ENCODE data around the gene C16orf74. TPM values are rescaled to one million over a fixed set of nuclear protein-coding genes. Genes with fewer than 3 reads are reported as not detected.

The C16orf74 gene
- total and polyA plus RNA-seq, 8 donors, result 1.1 to 24.9 (median 4.6) TPM; not detected in 3

- Histone ChIP-seq H3K27ac (no peak overlapping the region), H3K4me3 (no peak overlapping the region), H3K36me3 (no peaks in the 10 kb centered on the region), H3K27me3 (no peaks in the 10 kb centered on the region), H3K4me1 (peaks cover 0 to 14% (median 9%) of the 10 kb centered on the region in 4 donors), H3K9me3 (no peaks in the 10 kb centered on the region)
- 63 to 78% (median 73%) methylated on average over 4 to 5 of the region's 5 CpGs for WGBS, 5 donors
- no peak for DNase-seq
- intact Hi-C loops (cut with DNase I; ENCODE audit: low total_unique reads), result no loop called here
- TF ChIP-seq, protein P1, sequence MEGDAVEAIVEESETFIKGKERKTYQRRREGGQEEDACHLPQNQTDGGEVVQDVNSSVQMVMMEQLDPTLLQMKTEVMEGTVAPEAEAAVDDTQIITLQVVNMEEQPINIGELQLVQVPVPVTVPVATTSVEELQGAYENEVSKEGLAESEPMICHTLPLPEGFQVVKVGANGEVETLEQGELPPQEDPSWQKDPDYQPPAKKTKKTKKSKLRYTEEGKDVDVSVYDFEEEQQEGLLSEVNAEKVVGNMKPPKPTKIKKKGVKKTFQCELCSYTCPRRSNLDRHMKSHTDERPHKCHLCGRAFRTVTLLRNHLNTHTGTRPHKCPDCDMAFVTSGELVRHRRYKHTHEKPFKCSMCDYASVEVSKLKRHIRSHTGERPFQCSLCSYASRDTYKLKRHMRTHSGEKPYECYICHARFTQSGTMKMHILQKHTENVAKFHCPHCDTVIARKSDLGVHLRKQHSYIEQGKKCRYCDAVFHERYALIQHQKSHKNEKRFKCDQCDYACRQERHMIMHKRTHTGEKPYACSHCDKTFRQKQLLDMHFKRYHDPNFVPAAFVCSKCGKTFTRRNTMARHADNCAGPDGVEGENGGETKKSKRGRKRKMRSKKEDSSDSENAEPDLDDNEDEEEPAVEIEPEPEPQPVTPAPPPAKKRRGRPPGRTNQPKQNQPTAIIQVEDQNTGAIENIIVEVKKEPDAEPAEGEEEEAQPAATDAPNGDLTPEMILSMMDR (IDR thresholded peaks at IDR 0.05), result no peak
- TF ChIP-seq POLR2A (IDR thresholded peaks at IDR 0.05), result no peak
These were observed 19.7 kb downstream of the C16orf74 start for GRCh38 chr16:85731179-85731578.

- no peaks in the 10 kb centered on the region for H3K27me3 ChIP-seq
- H3K4me3 ChIP-seq, result no peak overlapping the region
- no peak for DNase-seq
- peaks cover 0 to 12% (median 7%) of the 10 kb centered on the region in 4 donors for H3K4me1 ChIP-seq
- no peak overlapping the region for H3K27ac ChIP-seq
- H3K9me3 ChIP-seq, result no peaks in the 10 kb centered on the region
- WGBS, 5 donors, result 85 to 94% (median 91%) methylated on average over 5 of the region's 5 CpGs
- TF ChIP-seq POLR2A (IDR thresholded peaks at IDR 0.05) (no peak), EP300 (IDR thresholded peaks at IDR 0.05) (no peak), POLR2AphosphoS5 (IDR thresholded peaks at IDR 0.05) (no peak)
- TF ChIP-seq, protein P1 (IDR thresholded peaks at IDR 0.05), result no peak
- intact Hi-C loops (cut with DNase I; ENCODE audit: low total_unique reads), result no loop called here
- H3K36me3 ChIP-seq, result no peaks in the 10 kb centered on the region
These were observed 20.8 kb downstream of the C16orf74 start for GRCh38 chr16:85730186-85730465.

- Histone ChIP-seq H3K27ac (no peak overlapping the region), H3K4me3 (no peak overlapping the region), H3K4me1 (peaks cover 0 to 7% (median 2%) of the 10 kb centered on the region in 4 donors), H3K27me3 (no peaks in the 10 kb centered on the region), H3K9me3 (no peaks in the 10 kb centered on the region), H3K36me3 (no peaks in the 10 kb centered on the region)
- 75 to 84% (median 80%) methylated on average over 10 to 16 of the region's 16 CpGs for WGBS, 5 donors
- TF ChIP-seq POLR2A (IDR thresholded peaks at IDR 0.05) (no peak), EP300 (IDR thresholded peaks at IDR 0.05) (no peak), POLR2AphosphoS5 (IDR thresholded peaks at IDR 0.05) (no peak)
- TF ChIP-seq, protein P1 (IDR thresholded peaks at IDR 0.05), result no peak
- intact Hi-C loops (cut with DNase I; ENCODE audit: low total_unique reads), result no loop called here
- no peak for DNase-seq
These were observed 21.3 kb downstream of the C16orf74 start for GRCh38 chr16:85729452-85730185.

- no peak overlapping the region for H3K27ac ChIP-seq
- H3K36me3 ChIP-seq, result no peaks in the 10 kb centered on the region
- no peaks in the 10 kb centered on the region for H3K9me3 ChIP-seq
- intact Hi-C loops (cut with DNase I; ENCODE audit: low total_unique reads), result no loop called here
- DNase-seq, result no peak
- H3K27me3 ChIP-seq, result no peaks in the 10 kb centered on the region
- H3K4me1 ChIP-seq, result no peaks in the 10 kb centered on the region
- WGBS, 5 donors, result 72 to 87% (median 82%) methylated on average over 1 to 7 of the region's 7 CpGs
- H3K4me3 ChIP-seq, result no peak overlapping the region
- TF ChIP-seq EP300 (IDR thresholded peaks at IDR 0.05), result no peak
- TF ChIP-seq POLR2AphosphoS5 (IDR thresholded peaks at IDR 0.05), result no peak
- TF ChIP-seq, protein P1 (IDR thresholded peaks at IDR 0.05), result no peak
- no peak for TF ChIP-seq POLR2A (IDR thresholded peaks at IDR 0.05)
These were observed 22.0 kb downstream of the C16orf74 start for GRCh38 chr16:85728879-85729278.
